Upper lobe of left lung (tissue), 4 donors: ENCODE data around the gene SCPEP1.

Experiments used
- EP300 ChIP-seq, 4 donors: sonication (generic); formaldehyde crosslinking; IDR thresholded peaks; one replicate each; pipeline ENCODE4 v1.5.1; 2017; ENCODE audit warnings: antibody characterized with exemption in 4 of 4, control low read depth in 2 of 4
- POLR2A ChIP-seq, 4 donors: fragments of 450-650 bp; IDR thresholded peaks; one replicate each; pipeline ENCODE4 v1.5.1; 2016 to 2017; ENCODE audit warnings: antibody characterized with exemption in 4 of 4, mild to moderate bottlenecking in 2 of 4
- POLR2AphosphoS5 ChIP-seq, 2 donors: sonication (generic); formaldehyde crosslinking; IDR thresholded peaks; one replicate each; pipeline ENCODE4 v1.5.1; 2017; ENCODE audit warnings: antibody characterized with exemption in 2 of 2
- TF ChIP-seq, protein P1 (sequence below), 6 experiments: fragments of 450-650 bp in 4 of 6; fragments of 200-600 bp in 2 of 6; sonication (generic) in 2 of 6; IDR thresholded peaks; one replicate each; pipeline ENCODE4 v1.5.1; 2016 to 2019; ENCODE audit warnings: antibody characterized with exemption in 6 of 6

GRCh38 chr17:57032343-57032742 is 54.4 kb downstream of the SCPEP1 start:
- TF ChIP-seq POLR2A (IDR thresholded peaks at IDR 0.05) (no peak), POLR2AphosphoS5 (IDR thresholded peaks at IDR 0.05) (peak in 1 of 2 donors; percentile 37), EP300 (IDR thresholded peaks at IDR 0.05) (peak in 1 of 4 donors; percentile 57)
- TF ChIP-seq, protein P1, sequence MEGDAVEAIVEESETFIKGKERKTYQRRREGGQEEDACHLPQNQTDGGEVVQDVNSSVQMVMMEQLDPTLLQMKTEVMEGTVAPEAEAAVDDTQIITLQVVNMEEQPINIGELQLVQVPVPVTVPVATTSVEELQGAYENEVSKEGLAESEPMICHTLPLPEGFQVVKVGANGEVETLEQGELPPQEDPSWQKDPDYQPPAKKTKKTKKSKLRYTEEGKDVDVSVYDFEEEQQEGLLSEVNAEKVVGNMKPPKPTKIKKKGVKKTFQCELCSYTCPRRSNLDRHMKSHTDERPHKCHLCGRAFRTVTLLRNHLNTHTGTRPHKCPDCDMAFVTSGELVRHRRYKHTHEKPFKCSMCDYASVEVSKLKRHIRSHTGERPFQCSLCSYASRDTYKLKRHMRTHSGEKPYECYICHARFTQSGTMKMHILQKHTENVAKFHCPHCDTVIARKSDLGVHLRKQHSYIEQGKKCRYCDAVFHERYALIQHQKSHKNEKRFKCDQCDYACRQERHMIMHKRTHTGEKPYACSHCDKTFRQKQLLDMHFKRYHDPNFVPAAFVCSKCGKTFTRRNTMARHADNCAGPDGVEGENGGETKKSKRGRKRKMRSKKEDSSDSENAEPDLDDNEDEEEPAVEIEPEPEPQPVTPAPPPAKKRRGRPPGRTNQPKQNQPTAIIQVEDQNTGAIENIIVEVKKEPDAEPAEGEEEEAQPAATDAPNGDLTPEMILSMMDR (IDR thresholded peaks at IDR 0.05) = no peak
